Calu3 (cell line): ENCODE data around the gene SLC25A26. TPM values are rescaled to one million over a fixed set of nuclear protein-coding genes. Genes with fewer than 3 reads are reported as not detected.

ENCODE experiments used
- BruUV-seq: library from RNA; stranded (reverse); fragments of 400-500 nt; replicated peaks from 2 replicates; lab custom pipeline; 2021; lab: Mats Ljungman, UMichigan
- CTCF ChIA-PET: fragments of 300-600 bp; sonication (Branson Sonifier 250); formaldehyde crosslinking; loops from one replicate; lab custom pipeline; 2022; ENCODE audit warnings: antibody characterized with exemption; lab: Charles Lee
- DNase-seq: peaks from one replicate; pipeline ENCODE4 v3.0.0; 2022
- H3K27ac Mint-ChIP-seq: one replicate; pipeline ENCODE4 v1.8.0; 2022; ENCODE audit warnings: mixed read lengths; ENCODE audit not compliant: unreplicated experiment
- H3K27me3 Mint-ChIP-seq: one replicate; pipeline ENCODE4 v1.8.0; 2022; ENCODE audit warnings: mixed read lengths; ENCODE audit not compliant: unreplicated experiment
- H3K36me3 Mint-ChIP-seq: one replicate; pipeline ENCODE4 v1.8.0; 2022; ENCODE audit warnings: mild to moderate bottlenecking, moderate library complexity, mixed read lengths; ENCODE audit not compliant: insufficient read depth, unreplicated experiment
- H3K4me1 Mint-ChIP-seq: one replicate; pipeline ENCODE4 v1.8.0; 2022; ENCODE audit warnings: mild to moderate bottlenecking, low read depth, mixed read lengths; ENCODE audit not compliant: unreplicated experiment
- H3K4me3 Mint-ChIP-seq: one replicate; pipeline ENCODE4 v1.8.0; 2022; ENCODE audit warnings: mild to moderate bottlenecking, low read depth, moderate library complexity, mixed read lengths; ENCODE audit not compliant: unreplicated experiment
- H3K9me3 Mint-ChIP-seq: one replicate; pipeline ENCODE4 v1.8.0; 2022; ENCODE audit warnings: low read depth, mixed read lengths; ENCODE audit not compliant: unreplicated experiment
- intact Hi-C: fragments of 100-400 bp; cut with micrococcal nuclease; formaldehyde crosslinking; loops from one replicate; pipeline ENCODE4 v1.10.0; 2022; ENCODE audit not compliant: unreplicated experiment
- total RNA-seq: library from RNA; stranded (reverse); gene quantifications from 2 replicates; pipeline ENCODE4 v1.2.3, GENCODE V29; 2022
- TF ChIP-seq, protein P1 (sequence below): fragments of 200-600 bp; IDR thresholded peaks from one replicate; pipeline ENCODE4 v1.8.0; 2022; ENCODE audit warnings: antibody characterized with exemption; ENCODE audit not compliant: unreplicated experiment

SLC25A26 gene
- total RNA-seq, 1 experiment from 2014 or later = 15.8 TPM

DNA sequence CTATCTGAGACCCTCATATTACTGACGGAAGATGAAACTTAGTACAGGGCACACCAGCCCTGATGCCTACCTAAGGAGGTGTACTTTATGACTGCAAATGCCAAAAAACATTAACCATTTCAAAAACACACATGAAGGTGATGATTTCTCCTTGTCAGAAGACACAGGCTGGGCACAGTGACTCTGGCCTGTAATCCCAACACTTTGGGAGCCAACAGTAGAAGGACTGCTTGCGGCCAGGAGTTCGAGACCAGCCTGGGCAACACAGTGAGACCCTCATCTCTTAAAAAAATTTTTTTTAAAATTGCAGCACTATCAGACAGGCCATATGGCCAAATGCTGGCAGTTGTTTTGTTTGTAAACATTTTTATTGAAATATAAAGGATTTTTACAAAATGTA is 206.6 kb downstream of the SLC25A26 start:
- no peaks in the 10 kb centered on the region for H3K9me3 Mint-ChIP-seq
- CTCF ChIA-PET = no interaction called here
- TF ChIP-seq, protein P1, sequence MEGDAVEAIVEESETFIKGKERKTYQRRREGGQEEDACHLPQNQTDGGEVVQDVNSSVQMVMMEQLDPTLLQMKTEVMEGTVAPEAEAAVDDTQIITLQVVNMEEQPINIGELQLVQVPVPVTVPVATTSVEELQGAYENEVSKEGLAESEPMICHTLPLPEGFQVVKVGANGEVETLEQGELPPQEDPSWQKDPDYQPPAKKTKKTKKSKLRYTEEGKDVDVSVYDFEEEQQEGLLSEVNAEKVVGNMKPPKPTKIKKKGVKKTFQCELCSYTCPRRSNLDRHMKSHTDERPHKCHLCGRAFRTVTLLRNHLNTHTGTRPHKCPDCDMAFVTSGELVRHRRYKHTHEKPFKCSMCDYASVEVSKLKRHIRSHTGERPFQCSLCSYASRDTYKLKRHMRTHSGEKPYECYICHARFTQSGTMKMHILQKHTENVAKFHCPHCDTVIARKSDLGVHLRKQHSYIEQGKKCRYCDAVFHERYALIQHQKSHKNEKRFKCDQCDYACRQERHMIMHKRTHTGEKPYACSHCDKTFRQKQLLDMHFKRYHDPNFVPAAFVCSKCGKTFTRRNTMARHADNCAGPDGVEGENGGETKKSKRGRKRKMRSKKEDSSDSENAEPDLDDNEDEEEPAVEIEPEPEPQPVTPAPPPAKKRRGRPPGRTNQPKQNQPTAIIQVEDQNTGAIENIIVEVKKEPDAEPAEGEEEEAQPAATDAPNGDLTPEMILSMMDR = no peak
- H3K36me3 Mint-ChIP-seq = no peaks in the 10 kb centered on the region
- H3K4me1 Mint-ChIP-seq = no peaks in the 10 kb centered on the region
- H3K4me3 Mint-ChIP-seq = no peak overlapping the region
- intact Hi-C loops = no loop called here
- DNase-seq = no peak
- no peak overlapping the region for H3K27ac Mint-ChIP-seq
- no peaks in the 10 kb centered on the region for H3K27me3 Mint-ChIP-seq
- no TSS peak for BruUV-seq

- TF ChIP-seq, protein P1 = no peak
Measured at GRCh38 chr3:66427951-66428474, 207.2 kb downstream of the SLC25A26 start.

More at GRCh38 chr3:66427951-66428474, 207.2 kb downstream of the SLC25A26 start:
- no peak for DNase-seq
- H3K4me3 Mint-ChIP-seq = no peak overlapping the region
- no peaks in the 10 kb centered on the region for H3K36me3 Mint-ChIP-seq
- CTCF ChIA-PET = no interaction called here
- no TSS peak for BruUV-seq
- H3K27me3 Mint-ChIP-seq = no peaks in the 10 kb centered on the region
- H3K9me3 Mint-ChIP-seq = no peaks in the 10 kb centered on the region
- H3K4me1 Mint-ChIP-seq = no peaks in the 10 kb centered on the region
- intact Hi-C loops = no loop called here
- no peak overlapping the region for H3K27ac Mint-ChIP-seq

Other genes with a start within 250 kb of the SLC25A26 start
- 75.1 and 76.4 TPM in 2 replicates for gene MAGI1, start 182.1 kb upstream of the SLC25A26 start, total RNA-seq